K562 (cell line): ENCODE measurements around the gene ATF6B. TPM values are rescaled to one million over a fixed set of nuclear protein-coding genes. Genes with fewer than 3 reads are reported as not detected.

Experiments used
- ATAC-seq: fragments of 200-7000 bp; cut with Tn5 transposase; 3 replicates; pipeline ENCODE4 v1.9.1; 2020; ENCODE audit warnings: moderate library complexity
- BruUV-seq: library from RNA; stranded (reverse); fragments of 400-500 nt; replicated peaks from 2 replicates; lab custom pipeline; 2021; lab: Mats Ljungman, UMichigan
- CTCF ChIA-PET: fragments of 300-600 bp; formaldehyde crosslinking; extraction: SDS; loops from one replicate; lab custom pipeline; 2021; ENCODE audit warnings: low intra/inter-chr PET ratio; lab: Yijun Ruan, JAX
- POLR2A ChIA-PET: fragments of 300-600, 350-650 bp; sonication (Branson Sonifier 250); formaldehyde crosslinking; extraction: SDS; loops from one replicate; lab custom pipeline; 2021; ENCODE audit warnings: antibody characterized with exemption, inconsistent platforms; lab: Yijun Ruan, JAX
- DNase-seq, 4 experiments: peaks; one replicate each; pipeline versions ENCODE4 v3.0.0 to v3.0.0-alpha.2; 2011 to 2018; ENCODE audit warnings: low spot score in 3 of 4, mixed read lengths in 3 of 4; ENCODE audit errors: extremely low read depth in 1 of 4
- FAIRE-seq: peaks from 2 replicates; lab custom pipeline; 2011; peaks lifted over from hg19 to GRCh38; lab: Jason Lieb, UNC
- H2AFZ ChIP-seq: 2 replicates; pipeline ENCODE4 v1.6.0; 2011; ENCODE audit warnings: low read depth, low read length, control low read depth, inconsistent platforms
- H3K27ac ChIP-seq: fragments of 200-600 bp; 3 replicates; pipeline ENCODE4 v1.8.0; 2011; ENCODE audit warnings: low read depth, mild to moderate bottlenecking, control low read depth, inconsistent platforms, low read length, moderate library complexity, mixed read lengths; ENCODE audit errors: extremely low read depth
- H3K27me3 ChIP-seq, 2 experiments: fragments of 300-600 bp in 1 of 2; 2 replicates in 1 of 2; 3 replicates in 1 of 2; pipeline versions ENCODE4 v1.6.0 to v1.8.0; 2011; ENCODE audit warnings: inconsistent platforms in 2 of 2, low read length in 2 of 2, mild to moderate bottlenecking in 1 of 2, mixed read lengths in 1 of 2, moderate library complexity in 1 of 2; ENCODE audit not compliant: control insufficient read depth in 2 of 2, insufficient read depth in 2 of 2
- H3K36me3 ChIP-seq: fragments of 300-600 bp; 3 replicates; pipeline ENCODE4 v1.8.0; 2011; ENCODE audit warnings: mild to moderate bottlenecking, low read length, inconsistent platforms; ENCODE audit not compliant: control insufficient read depth, insufficient read depth
- H3K4me1 ChIP-seq, 2 experiments: fragments of 200-600 bp in 1 of 2; replicated peaks in 1 of 2; 2 replicates in 1 of 2; 3 replicates in 1 of 2; pipeline versions ENCODE4 v1.5.1 to v1.8.0; 2011; ENCODE audit warnings: inconsistent platforms in 2 of 2, low read length in 2 of 2, mild to moderate bottlenecking in 1 of 2, mixed read lengths in 1 of 2, moderate library complexity in 1 of 2; ENCODE audit not compliant: control insufficient read depth in 2 of 2, insufficient read depth in 2 of 2
- H3K4me2 ChIP-seq: 2 replicates; pipeline ENCODE4 v1.6.1; 2011; ENCODE audit warnings: low read length, control low read depth, inconsistent platforms, mixed read lengths; ENCODE audit not compliant: insufficient read depth
- H3K4me3 ChIP-seq: fragments of 200-600 bp; sonication (generic), shearing (Covaris generic); 2 replicates; pipeline ENCODE4 v1.5.1; 2016; ENCODE audit warnings: control low read depth, inconsistent platforms
- H3K79me2 ChIP-seq: fragments of 200-600 bp; 3 replicates; pipeline ENCODE4 v1.8.0; 2011; ENCODE audit warnings: low read length, inconsistent platforms; ENCODE audit not compliant: control insufficient read depth, insufficient read depth
- H3K9ac ChIP-seq, 2 experiments: 2 replicates each; pipeline versions ENCODE4 v1.6.0 to v1.6.1; 2011; ENCODE audit warnings: low read depth in 2 of 2, low read length in 2 of 2, control low read depth in 1 of 2, inconsistent platforms in 1 of 2, mild to moderate bottlenecking in 1 of 2, mixed read lengths in 1 of 2; ENCODE audit not compliant: insufficient read depth in 1 of 2
- H3K9me1 ChIP-seq: one replicate; pipeline ENCODE4 v1.6.0; 2011; ENCODE audit warnings: inconsistent platforms, mild to moderate bottlenecking, low read length, moderate library complexity; ENCODE audit not compliant: control insufficient read depth, insufficient read depth
- H3K9me3 ChIP-seq: replicated peaks from 2 replicates; pipeline ENCODE4 v1.5.1; 2011; ENCODE audit warnings: low read depth, low read length, inconsistent platforms; ENCODE audit not compliant: control insufficient read depth, insufficient read depth
- H4K20me1 ChIP-seq: replicated peaks from 2 replicates; pipeline ENCODE4 v1.6.1; 2011; ENCODE audit warnings: low read length, inconsistent platforms, mixed read lengths; ENCODE audit not compliant: control insufficient read depth, insufficient read depth
- CAMTA2 ChIP-seq: fragments of 250-450 bp; sonication (Bioruptor Pico); conservative IDR thresholded peaks from 2 replicates; pipeline ENCODE4 v1.5.1; 2022
- DEAF1 ChIP-seq: fragments of 450-650 bp; formaldehyde crosslinking; IDR thresholded peaks from 2 replicates; pipeline ENCODE4 v1.4.0; 2020; ENCODE audit warnings: mild to moderate bottlenecking, moderate library complexity
- FOXP4 ChIP-seq: sonication (generic); formaldehyde crosslinking; IDR thresholded peaks from 2 replicates; pipeline ENCODE4 v1.8.0; 2022; ENCODE audit warnings: mild to moderate bottlenecking, missing genetic modification reagents, borderline replicate concordance
- GTF2A2 ChIP-seq: IDR thresholded peaks from 2 replicates; pipeline ENCODE4 v1.6.1; 2016; ENCODE audit warnings: mild to moderate bottlenecking, missing genetic modification characterization, missing compliant biosample characterization
- HOMEZ ChIP-seq: fragments of 250-450 bp; sonication (Bioruptor Pico); IDR thresholded peaks from 2 replicates; pipeline ENCODE4 v1.4.0; 2020; ENCODE audit warnings: mild to moderate bottlenecking, moderate library complexity
- IRF9 ChIP-seq: fragments of 450-650 bp; IDR thresholded peaks from 2 replicates; pipeline ENCODE4 v1.6.1; 2016; ENCODE audit warnings: missing biosample characterization, missing genetic modification characterization
- MTA1 ChIP-seq: fragments of 450-650 bp; IDR thresholded peaks from 2 replicates; pipeline ENCODE4 v1.6.1; 2017; ENCODE audit warnings: borderline replicate concordance
- PPARD ChIP-seq: fragments of 250-450 bp; sonication (Bioruptor Pico); IDR thresholded peaks from 2 replicates; pipeline ENCODE4 v1.8.0; 2022; ENCODE audit warnings: inconsistent platforms, mild to moderate bottlenecking, moderate library complexity
- PURB ChIP-seq: sonication (generic); formaldehyde crosslinking; IDR thresholded peaks from 2 replicates; pipeline ENCODE4 v1.9.0; 2021; ENCODE audit warnings: low read depth, mild to moderate bottlenecking, missing genetic modification reagents
- RCOR1 ChIP-seq, 2 experiments: IDR thresholded peaks; 2 replicates each; pipeline ENCODE4 v1.6.1; 2012; ENCODE audit warnings: low read depth in 2 of 2, low read length in 2 of 2, borderline replicate concordance in 1 of 2, improper control_type of control experiment in 1 of 2
- TAF7 ChIP-seq: fragments of 450-650 bp; IDR thresholded peaks from 2 replicates; pipeline ENCODE4 v1.6.1; 2016; ENCODE audit warnings: missing genetic modification characterization, missing compliant biosample characterization
- YY1 ChIP-seq, 3 experiments: IDR thresholded peaks; 2 replicates each; pipeline ENCODE4 v1.6.1; 2011; ENCODE audit warnings: low read length in 2 of 3, mild to moderate bottlenecking in 2 of 3, moderate library complexity in 2 of 3, borderline replicate concordance in 1 of 3, control low read depth in 1 of 3, low read depth in 1 of 3; ENCODE audit not compliant: insufficient read depth in 3 of 3, insufficient replicate concordance in 2 of 3, control insufficient read depth in 1 of 3, insufficient read length in 1 of 3; ENCODE audit errors: extremely low read depth in 1 of 3
- ZNF23 ChIP-seq: fragments of 250-450 bp; sonication (Bioruptor Pico); IDR thresholded peaks from 2 replicates; pipeline ENCODE4 v1.4.0; 2020; ENCODE audit warnings: mild to moderate bottlenecking
- in situ Hi-C: fragments of 300-500 bp; cut with MboI; formaldehyde crosslinking; loops from 4 replicates; pipeline ENCODE4 v1.15.0; 2018; ENCODE audit warnings: inconsistent platforms, mixed read lengths
- intact Hi-C: fragments of 100-400 bp; cut with micrococcal nuclease; formaldehyde crosslinking; loops from 2 replicates; pipeline ENCODE4 v1.14.2; 2022
- polyA plus RNA-seq, 8 experiments: library from polyadenylated mRNA; depleted of rRNA in 4 of 8; stranded (reverse) in 5 of 8; unstranded in 3 of 8; fragments of >200 nt; fragmentation: Nextera tagmentation in 2 of 8; fragmentation: Illumina TruSeq in 1 of 8; extraction: Ambion mirVana in 2 of 8; extraction: Trizol in 1 of 8; gene quantifications; 2 replicates each; pipeline versions ENCODE4 v1.2.1 to v1.2.3, GENCODE V29; 2011 to 2014; ENCODE audit warnings: inconsistent platforms in 1 of 8, missing spikeins in 1 of 8
- total RNA-seq, 7 experiments: library from RNA; depleted of rRNA in 6 of 7; stranded (reverse); fragments of >200 nt in 6 of 7; fragmentation: Illumina TruSeq in 2 of 7; extraction: Trizol in 2 of 7; gene quantifications; 2 replicates each; pipeline versions ENCODE4 v1.2.1 to v1.2.3, GENCODE V29; 2011 to 2021; ENCODE audit warnings: low replicate concordance in 1 of 7

Gene ATF6B
- total and polyA plus RNA-seq, 9 of the 15 experiments (the other 6 are each of a cell fraction or from before 2014, with no cell fraction given) = 20.7 to 131 (median 31.7) TPM

DNA sequence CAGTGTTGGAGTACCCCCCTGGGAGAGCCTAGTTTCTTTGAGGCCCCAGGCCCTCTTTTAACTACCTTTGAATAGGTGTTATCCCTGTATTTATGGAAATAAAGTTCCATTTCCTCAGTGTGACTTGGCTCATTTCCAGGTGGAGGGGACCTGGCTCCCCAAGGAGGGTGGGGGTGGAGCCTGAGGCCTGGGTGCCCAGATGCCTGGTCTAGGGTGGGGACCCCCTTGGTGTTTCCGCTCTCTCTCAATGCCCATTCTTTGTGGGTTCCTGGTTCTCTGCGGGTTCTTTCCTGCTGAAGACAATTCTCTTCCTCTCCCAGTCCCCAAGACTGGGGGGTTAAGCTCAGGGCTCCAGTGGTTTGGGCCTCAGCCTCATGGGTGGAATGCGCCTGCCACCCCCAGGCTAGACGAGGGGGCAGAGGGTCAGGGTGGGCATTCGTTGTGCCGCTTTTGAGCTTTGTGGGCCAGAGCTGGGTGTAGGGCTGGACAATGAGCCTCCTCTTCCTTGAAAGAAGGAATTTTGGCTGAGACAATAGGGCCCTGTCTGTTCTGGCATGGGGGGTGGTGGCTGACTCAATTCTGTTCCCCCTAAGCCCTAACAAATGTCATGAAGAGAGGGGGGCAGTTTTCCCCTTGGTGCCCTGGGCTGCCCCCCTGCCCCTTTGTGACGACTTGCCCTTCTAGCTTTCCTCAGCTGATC lies 35.7 kb upstream of the ATF6B start (continued):
- TF ChIP-seq FOXP4 (no peak), GTF2A2 (tag) (no peak), HOMEZ (CRISPR knock-in tag) (no peak)

DNA sequence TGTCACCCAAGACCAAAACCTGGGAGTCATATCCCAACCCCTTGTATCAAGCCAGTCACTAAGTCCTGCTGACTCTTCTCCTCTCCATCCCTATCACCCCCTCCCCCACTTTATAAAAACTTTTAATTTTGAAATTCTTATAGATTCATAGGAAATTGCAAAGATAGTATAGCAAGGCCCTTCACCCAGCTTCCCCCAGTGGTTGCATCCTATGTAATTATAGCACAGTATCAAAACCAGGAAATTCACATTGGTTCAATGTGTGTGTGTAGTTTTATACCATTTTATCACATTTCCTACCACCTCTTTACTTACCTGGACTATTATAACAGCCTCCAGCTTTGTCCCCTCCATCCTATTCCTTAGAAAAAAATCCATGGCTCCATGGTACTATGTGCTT lies 30.0 kb upstream of the ATF6B start:
- BruUV-seq = no TSS peak
- intact Hi-C loops = no loop called here

More for the DNA sequence above, 30.0 kb upstream of the ATF6B start:
- ATAC-seq (no peak), DNase-seq (no peak), FAIRE-seq (no peak)
- Histone ChIP-seq H3K27ac (no peak overlapping the region), H3K9me3 (no peaks in the 10 kb centered on the region), H3K4me2 (no peak overlapping the region), H3K79me2 (peaks cover 34% of the 10 kb centered on the region), H3K4me3 (no peak overlapping the region), H3K9me1 (no peaks in the 10 kb centered on the region), H4K20me1 (no peaks in the 10 kb centered on the region), H3K36me3 (peaks cover 55% of the 10 kb centered on the region), H3K9ac (no peak overlapping the region), H3K4me1 (peaks cover 13 to 31% of the 10 kb centered on the region in 2 experiments; a peak in 4 of 5 replicates), H2AFZ (no peak overlapping the region), H3K27me3 (no peaks in the 10 kb centered on the region)
- in situ Hi-C loops = no loop called here
- TF ChIP-seq PURB (CRISPR knock-in tag) (no peak), ZNF23 (CRISPR knock-in tag) (no peak), DEAF1 (no peak), PPARD (CRISPR knock-in tag) (no peak), IRF9 (tag) (no peak), RCOR1 (IDR thresholded peaks at IDR 0.05; ENCODE audit: borderline replicate concordance in 1 of 2, low read depth in 2 of 2, low read length in 2 of 2) (no peak), TAF7 (tag) (no peak), CAMTA2 (CRISPR knock-in tag) (no peak), YY1 (IDR thresholded peaks at IDR 0.05; ENCODE audit: borderline replicate concordance in 1 of 3, control insufficient read depth in 1 of 3, extremely low read depth in 1 of 3, insufficient read depth in 3 of 3, insufficient read length in 1 of 3, insufficient replicate concordance in 2 of 3, low read depth in 1 of 3, low read length in 2 of 3) (no peak), MTA1 (no peak)
- ChIA-PET CTCF (no interaction called here), POLR2A (interaction anchor here (1.2 to 1.9 kb wide), 2 partner anchors 9 to 11 kb away, joined by 3 to 8 read pairs; no protein-coding TSS in a partner anchor)
